IPS DF 19.7 (cell line): ENCODE results near the gene SLC9A9.

Experiments
- DNase-seq: peaks from one replicate; pipeline ENCODE4 v3.0.0-alpha.2; 2013; ENCODE audit warnings: low read depth, low spot score

SLC9A9 gene

DNA sequence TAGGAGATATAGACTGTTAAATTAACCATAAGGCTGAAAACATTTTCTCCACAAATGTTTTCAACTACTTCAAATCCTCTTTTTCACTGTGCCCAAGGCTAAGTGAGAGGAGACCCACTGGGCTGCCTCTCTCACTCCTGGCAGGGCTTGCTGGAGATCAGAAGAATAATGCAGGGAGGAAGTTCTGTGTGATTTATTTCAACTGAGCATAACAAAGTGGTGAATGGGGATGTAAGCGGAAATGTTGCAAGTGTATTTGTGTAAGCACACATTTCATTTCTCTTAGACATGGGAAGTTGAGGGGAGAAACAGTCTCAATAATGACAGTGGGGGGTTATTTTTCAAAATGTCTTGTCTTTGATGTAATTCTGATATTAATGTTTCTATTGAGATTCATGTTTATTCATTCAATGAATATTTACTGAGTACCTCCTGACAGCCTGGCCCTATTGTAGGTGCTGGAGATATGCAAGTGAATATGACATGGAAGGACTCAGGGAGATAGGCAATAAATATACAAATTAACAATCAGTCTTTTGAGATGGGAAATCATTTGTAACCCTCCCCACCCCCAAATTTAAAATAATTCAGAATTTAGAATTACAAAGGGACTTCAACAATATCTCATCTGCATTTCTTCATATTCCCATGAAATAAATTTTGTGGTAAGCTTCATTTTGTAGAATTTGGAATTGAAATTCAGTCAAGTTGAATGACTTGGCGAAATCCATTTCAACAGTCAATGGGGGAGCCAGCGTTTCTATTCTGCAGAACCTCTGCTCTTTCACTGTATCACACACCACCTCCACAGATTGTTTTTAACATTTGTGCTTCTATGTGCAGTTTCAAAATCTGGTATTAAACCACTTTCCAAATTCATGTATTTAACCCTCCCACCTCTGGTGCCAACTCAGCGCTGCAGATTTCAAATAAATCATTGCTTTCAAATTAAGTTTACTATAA, 247.2 kb downstream of the SLC9A9 start:
- DNase-seq: no peak

DNA sequence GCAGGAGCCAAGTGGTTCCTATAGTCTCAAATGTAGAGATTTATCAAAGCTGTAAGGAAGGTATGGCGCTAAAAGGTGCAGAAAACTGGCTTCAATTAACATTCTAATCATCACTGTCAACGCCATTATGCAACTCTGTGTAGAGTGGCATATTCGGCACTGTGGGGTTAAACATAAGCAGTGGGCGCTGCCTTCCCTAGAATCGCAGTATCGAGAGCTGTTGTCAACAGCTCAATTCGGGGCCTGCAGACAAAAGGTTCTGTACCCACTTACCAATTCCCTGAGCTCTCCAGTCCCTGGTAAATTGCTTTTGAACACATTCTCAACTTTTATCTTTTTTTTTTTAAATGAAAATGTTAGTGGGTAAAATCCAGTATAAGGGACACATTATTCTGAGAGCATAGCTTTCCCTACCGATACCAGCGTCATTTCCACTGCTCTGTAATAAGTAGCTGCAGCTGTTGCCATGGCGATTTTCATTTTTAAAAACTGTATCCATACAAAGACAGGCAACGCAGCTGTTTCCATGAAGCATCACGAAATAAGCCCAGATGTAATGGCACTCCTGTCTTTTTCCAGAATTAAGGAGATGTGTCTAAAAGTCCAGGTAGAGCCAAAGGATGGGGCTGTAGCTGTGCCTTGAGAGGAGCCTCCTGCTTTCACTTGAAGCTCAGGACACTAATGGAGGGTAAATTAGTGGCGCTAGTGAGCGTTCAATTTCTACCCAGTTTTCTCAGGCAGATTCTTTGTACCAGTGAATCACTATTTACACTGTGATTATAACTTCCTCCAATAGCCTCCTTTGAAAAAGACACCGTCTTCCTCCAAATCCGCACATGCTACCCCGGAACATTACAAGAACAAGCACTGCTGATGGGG, 250.3 kb downstream of the SLC9A9 start:
- DNase-seq: no peak

DNA sequence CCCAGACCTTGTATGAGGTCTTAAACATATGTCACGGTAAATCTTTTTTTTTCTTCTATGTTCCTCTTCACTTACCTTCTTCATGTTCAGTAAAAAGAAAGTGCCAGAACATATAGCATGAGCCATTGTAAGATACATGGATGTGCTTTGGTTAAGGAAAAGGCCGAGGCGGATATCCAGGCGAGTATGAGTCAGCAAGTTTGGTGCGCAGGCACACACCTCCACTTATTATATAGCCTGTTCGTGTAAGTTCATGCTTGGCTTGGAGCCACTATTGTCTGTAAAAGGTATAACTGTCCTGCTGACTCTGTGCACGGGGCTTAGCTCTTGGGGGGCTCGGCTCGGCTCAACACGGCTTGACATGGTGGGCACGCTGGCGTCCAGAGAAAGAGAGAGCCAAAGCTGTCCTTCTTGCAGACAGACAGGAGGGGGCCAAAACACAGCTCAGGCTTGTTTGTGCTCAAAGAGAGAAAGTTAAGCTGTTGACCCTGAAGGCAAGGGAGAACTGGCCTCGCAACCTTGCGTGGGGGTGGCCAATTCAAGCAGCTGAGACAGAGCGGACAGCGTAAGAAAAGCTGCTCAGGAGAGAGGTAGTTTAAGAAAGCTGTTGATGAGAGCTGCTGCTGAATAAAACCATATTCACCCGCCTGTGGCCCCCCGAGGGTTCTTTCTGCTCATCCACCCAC, 251.2 kb downstream of the SLC9A9 start:
- no peak for DNase-seq

DNA sequence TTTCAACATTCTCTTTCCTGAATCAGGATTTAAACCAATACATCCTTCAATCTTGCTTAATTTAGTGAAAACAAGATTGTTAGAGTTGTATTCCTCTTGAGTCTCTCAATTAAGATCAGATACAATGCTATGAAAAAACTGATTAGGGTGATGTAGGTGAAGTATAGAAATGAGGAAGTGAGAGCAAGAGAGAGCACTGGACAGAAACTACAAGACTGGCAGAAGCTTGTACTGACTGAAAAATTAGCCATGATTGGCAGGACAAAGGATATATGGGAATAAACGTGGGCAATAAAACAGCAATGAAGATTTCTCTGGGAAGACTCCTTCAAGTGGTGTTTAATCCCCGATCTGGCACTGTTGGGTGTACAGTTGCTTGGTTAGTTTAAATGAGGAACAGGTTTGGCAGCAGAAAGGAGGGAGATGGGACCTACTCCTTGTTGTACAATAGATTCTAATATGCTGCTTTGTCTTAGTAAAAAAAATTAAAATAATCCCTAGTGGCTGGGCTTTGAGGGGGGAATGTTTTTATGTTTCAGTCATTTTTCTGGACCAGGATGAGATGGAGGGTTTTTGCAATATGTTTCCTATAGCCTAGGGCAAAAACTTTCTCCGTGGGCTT, 252.7 kb downstream of the SLC9A9 start:
- no peak for DNase-seq

DNA sequence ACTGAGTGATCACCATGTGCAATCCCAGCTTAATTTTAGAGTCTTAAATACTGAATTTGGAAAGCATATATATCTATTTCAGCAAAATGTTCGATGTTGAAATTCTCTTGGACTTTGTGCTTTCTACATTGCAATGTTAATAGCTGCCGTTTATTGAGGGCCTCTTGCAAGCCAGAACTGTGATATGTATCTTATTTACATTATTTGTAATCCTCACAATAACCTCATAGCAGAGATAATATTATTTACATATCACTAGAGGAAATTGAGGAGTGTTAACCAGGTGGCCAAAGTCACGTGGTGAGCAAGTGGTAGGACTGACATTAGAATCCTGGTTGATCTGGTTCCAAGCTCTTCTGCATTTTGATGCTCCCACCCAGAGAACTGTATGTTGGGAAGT, 254.1 kb downstream of the SLC9A9 start:
- no peak for DNase-seq

DNA sequence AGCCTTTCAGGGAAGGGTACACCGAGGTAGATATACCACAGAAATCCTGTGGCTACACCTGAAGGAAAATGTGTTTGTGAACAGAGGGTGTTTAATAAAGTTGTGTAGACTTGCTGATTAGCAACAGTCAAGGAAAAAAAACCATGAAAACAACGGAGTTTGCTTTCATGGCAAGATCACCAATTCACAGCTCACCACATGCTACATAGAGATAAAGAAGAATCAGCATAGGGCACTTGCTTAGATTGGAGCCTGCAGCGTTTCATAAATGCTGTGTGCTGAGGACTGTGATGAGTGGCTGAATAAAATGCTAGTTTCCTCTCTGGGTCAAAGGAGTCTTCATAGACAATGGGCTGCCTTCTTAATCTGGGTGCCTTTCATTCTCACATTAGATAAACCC, 257.6 kb downstream of the SLC9A9 start:
- DNase-seq: no peak

DNA sequence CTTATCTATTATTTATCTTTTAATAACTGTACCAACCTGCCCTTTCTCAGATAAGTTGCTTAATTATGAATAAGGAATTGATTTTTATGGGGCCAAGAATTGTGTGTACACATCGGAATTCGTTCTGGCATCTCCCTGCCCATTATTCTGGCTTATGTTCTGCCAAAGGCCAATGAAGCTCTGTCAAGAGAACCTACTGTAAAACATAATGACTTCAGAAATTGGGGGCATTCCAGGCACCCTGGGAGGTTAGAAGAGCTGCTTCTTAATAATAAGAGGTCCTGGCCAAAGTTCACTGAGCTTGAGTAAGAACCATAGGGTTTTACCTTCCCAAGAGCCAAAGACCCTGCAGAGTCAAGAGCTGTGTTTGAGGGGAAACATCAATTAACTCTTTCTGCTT, 261.7 kb downstream of the SLC9A9 start:
- no peak for DNase-seq

DNA sequence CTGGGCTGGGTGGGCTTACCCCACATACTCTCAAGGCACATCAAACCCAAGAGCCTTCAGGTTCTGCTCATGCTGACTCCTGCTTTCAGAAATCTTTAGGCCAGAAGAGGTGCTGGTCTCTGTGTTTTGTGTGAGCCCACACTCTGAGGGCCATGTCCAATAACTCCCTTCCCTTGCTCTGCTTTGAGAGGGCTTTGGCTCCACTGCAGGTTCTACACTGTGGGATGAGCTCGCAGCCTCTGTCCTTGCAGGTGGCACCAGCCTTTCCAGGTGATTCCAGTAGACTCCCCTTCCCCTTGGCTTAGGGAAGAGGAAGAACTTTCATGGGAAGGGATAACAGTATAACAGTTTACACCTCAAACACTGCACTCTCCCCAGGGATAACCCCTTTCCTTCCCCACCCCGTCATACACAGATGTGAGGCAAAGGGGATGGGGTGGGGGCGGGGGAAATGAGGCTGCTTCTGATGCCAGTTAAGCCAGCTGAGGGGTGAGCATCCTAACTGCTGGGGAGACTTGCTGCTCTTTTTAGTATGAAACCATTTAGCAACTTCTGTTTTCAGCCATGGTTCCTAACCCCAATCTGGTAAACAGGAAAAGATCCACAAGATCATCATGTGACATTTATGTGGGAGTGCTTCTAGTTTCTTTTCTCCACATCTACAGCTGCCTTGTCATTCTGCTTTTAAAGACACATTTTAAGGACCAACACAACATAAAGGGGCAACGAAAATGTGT, 262.4 kb downstream of the SLC9A9 start:
- DNase-seq: no peak

DNA sequence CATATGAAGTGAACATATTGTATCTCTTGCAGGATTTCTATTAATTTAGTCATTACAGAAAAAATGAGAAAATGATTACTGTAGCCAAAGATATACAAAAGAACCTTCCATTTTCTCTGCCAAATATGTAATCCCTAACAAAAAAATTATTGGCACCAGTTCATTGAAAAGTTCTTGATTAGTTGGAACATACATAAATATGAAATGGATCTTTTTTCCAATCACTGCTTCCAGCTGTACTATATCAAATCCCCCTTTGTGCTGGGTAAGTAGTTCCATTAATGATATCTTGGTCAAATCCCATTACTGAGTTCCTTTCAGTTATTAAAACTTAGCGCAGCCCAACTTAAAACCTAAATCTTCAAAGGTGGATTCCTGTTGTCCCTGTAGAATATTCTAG, 263.8 kb downstream of the SLC9A9 start:
- no peak for DNase-seq

DNA sequence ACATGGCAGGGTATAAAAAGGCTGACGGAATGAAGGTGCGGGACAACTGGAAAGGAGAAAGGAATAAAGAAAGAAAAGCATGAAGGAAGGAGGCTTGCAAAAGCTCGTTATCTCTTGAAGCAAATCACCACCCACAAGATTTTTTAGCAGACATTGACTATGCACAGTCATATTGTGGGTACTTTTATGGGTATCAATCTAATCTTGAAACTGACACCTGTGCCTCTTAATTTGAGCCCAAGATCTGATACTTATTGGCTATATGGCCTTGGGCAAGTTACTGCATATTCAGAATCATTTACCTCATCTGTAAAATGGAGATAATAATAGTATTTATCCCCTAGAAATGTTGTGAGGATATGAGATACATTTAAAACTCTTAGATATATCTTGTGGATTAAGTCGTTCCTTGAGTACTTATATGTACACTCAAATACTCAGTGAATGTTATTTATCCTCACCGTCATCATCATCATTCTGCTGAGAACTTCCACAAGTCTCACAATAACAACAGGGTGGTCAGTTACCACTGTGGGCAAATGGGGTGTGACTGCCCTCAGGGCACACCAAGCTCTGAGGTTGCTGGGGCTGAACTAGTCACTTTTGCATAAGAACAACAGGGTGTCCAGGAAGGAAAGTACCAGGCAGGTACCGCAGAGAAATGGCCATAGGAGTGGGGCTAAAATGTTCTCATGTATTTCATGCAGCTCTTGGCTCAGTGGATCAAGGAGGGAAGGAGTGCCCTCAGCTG, 266.1 kb downstream of the SLC9A9 start:
- no peak for DNase-seq

DNA sequence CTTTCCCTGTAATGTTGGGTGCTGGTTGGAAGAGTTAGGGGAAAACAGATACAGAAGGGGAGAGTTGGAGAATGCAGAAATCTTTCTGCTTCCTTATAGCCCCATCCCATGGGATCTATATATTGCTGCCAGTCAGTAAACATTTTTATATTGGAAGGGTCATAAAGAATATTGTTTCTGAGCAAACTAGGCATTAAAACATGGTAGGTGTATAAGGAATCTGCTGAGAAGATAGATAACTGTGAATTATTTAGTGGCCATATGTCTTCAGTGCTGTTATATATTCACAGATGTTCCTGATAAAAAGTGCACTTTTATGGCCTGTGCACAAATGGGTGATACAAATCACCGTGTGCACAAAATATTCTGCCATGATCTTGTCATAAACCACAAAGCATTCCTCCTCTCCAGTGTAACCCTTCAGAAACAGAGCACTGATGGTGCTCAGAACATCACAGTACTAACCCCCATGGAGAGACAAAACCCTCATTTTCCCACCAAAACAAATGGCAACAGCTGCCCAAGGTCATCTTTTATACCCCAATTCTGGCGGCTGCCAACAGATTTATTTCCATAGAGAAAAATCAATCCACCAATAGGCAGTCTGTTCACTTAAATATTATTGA, 269.3 kb downstream of the SLC9A9 start:
- DNase-seq: no peak

DNA sequence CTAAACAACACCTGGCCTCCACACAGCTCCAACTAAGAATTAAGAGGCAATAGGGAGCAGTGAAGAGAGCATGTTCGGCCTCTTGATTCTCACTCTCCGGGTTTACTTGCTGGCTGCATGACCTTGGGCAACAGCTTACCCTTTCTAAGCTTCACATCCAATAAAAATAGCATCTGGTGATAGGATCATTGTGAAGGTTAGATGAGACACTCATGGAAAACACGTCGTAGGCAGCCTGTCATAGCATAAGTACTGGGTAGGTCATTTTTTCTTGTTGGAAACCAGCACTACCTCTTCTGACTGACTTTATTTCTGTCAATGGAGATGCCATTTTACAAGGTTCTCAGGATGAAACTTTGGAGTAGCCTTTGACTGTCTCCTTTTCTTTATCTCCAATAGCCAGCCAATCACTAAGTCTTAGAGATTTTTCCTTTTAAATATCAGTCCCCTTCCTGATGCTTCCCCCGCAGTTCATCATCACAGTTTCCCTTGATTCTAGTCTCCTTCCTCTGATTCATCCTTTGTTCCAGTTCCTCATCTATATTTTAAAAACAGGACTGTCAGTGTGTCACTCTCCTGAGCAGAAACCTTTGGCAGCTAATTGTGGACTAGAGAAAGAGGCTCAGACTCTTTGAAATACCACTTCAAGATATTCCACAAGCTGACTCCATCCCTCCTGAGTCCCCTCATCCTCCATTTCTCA, 271.5 kb downstream of the SLC9A9 start:
- no peak for DNase-seq

DNA sequence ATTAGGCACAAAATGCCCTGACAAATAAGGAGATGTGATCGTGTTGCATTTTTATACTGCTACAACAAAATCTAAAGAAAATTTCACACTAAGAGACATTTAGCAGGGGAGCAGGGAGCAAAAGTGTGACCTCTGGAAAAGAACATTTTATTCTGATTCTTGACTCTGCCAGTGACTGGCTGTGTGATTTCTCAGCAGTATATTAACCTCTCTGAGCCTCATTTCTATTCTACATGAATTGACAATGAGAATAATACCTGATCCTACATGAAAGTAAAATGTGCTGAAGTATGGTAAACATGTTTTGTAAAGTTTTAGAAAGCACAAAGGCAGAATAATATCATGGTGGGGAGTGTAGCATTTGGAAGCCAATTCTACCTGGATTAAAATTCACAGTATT, 273.3 kb downstream of the SLC9A9 start:
- DNase-seq: no peak

DNA sequence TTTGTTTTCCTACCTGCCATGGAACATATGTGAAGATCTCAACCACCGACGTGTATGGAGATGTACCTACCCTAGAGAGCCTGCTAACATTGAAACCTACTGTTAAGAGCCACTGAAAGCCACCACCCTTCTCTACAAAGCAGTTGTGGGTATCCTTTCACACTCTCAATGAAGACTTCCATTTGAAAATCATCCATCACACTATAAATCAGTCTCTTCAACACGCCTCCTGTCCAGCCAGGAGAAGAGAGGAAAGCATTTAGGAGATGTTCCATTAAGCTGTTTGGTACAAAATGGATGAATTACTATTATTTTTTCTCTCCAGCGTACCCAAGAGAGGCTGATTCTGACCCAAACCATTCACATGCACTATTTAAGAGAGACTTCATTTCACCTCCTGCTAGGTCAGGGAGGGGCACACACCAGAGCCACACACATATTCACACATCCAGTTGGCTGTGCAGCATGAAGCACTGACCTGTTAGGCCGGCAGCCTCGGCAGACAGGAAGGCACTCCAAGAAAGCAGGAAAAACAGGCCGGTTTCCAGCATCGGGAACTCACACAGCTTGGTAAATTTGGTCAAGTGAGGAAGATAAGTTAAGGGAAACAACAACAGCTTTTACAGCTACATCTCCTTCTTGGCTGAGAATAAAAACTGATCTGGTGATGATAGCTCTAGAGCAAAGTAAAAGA, 274.5 kb downstream of the SLC9A9 start:
- DNase-seq: no peak

DNA sequence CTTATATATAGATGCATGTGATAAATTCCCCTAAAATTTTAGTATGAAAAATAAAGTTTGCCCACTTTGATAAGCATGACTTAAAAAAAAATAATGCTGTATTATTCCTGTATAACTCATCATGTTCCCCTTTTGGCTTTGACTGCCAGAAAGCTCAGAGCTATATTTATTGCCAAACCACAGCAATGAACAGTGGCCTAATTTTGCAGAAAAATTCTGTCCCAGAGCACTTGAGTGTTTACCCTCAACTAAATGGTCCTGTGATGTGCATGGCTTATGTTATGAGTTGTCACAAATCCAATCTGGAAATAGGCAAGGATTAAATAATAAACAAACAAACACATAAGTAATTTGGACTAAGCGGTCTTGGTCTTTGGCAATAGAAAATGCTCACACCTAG, 276.7 kb downstream of the SLC9A9 start:
- DNase-seq: no peak

DNA sequence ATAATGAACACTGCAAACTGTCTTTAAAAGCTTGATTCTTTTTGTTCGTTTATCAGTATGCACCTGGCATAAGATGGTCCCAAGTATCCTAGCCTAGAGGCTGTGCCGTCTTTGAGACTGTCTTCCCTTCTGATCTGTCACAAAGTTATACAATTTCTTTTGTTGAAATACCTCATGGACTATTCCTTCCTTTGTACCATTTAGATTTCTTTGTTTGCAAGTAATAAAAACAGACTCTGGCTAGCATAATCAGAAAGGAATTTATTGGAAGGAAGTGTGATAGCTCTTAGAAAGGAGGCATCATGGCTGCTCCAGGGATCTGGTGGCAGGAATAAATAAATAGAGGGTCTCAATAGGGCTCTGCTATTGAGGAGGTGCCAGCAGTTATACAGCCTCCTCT, 280.4 kb downstream of the SLC9A9 start:
- no peak for DNase-seq

DNA sequence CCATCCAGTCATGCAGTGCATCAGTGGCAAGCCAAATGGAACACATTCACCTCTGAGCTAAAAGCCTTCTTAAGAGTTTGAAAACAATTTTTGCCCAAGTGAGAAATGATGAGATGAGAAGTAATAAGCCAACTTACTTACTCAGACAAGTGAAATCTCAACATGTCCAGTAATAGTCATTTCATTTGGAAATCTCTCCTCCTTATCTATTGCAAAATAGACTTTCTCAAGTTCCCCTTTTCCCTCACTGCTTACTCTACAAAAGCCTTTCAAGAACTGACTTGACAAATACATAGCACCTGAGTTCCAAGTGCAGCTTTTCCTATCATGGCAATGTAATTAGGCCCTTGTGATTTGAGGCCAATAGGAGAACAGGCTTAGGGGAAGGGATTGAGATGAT, 282.3 kb downstream of the SLC9A9 start:
- no peak for DNase-seq

DNA sequence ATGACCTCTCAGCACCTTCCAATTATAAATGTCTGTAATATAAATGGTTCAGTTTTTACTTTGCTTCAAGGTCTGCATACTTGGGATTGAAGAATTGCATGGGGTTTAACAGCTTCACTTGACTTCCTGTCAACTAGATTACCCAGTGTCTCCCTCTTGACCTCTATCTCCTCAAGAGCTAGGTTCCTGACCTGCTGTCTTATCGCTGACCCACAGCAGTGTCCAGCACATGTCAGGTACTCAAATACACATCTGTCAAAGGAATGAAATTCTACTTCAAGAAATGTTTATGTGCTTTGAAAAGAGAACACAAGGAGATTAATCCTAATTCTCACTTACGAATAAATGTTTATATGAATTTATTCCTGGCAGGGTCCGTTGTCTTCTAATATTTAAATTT, 284.5 kb downstream of the SLC9A9 start:
- no peak for DNase-seq
